HG02884 (cell line): Measurements from ENCODE around the gene MTHFD1L.
A peak's percentile ranks its signal among the peaks of the same experiment; 100 is the strongest.
"Not testable (repeated sequence)": the region's sequence is repeated elsewhere in the genome, so short reads cannot be mapped to it uniquely, and the experiment has no call there.

Experiments used
- ATAC-seq: cut with Tn5 transposase; IDR thresholded peaks from one replicate; pipeline ENCODE4 v1.9.1; 2021; ENCODE audit warnings: mild to moderate bottlenecking, moderate library complexity; ENCODE audit not compliant: unreplicated experiment

MTHFD1L gene

DNA sequence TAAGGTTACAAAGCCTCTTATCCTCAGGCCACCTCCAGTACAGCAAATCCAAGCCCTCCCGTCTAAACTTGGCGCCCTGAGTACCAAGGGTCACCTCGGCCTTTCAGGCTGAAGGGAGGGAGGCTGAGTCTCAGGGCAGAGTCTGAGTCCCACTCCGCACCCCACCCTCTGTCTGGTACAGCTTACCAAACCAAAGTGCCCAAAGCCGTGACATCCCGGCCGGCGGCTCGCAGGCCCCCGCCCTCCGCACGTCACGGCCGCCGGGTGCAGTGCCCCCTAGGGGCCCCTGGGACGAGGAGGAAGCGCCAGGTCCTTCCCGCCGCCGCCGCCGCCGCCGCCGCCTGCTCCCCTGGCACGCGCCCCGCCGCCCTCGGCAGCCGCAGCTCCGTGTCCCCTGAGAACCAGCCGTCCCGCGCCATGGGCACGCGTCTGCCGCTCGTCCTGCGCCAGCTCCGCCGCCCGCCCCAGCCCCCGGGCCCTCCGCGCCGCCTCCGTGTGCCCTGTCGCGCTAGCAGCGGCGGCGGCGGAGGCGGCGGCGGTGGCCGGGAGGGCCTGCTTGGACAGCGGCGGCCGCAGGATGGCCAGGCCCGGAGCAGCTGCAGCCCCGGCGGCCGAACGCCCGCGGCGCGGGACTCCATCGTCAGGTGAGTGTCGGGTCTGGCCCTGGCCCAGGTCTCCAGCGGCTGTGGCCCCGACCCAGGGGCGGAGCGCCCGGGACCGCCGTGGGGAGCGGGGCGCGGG, at the start of gene MTHFD1L:
MTHFD1L (plus strand) TSS at position 297 of the 741 bp plus-strand sequence; CDS start at position 418, 121 bp downstream.
- ATAC-seq, result peak; percentile 55

DNA sequence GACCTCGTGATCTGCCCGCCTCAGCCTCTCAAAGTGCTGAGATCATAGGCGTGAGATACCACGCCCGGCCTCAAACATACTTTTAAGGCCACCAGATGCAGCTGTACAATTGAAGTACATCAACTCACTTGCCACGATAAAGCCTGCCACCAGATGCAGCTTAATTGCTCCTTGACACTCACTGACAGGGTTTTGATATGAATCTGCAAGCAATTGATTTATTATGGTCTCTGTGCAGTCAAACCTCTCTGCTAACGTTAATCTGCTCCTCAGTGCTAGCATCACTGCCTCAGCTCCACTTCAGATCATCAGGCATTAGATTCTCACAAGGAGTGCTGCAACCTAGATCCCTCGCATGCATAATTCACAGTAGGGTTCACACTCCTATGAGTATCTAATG, 48.9 kb upstream of the MTHFD1L start:
- ATAC-seq, result not testable (repeated sequence)

DNA sequence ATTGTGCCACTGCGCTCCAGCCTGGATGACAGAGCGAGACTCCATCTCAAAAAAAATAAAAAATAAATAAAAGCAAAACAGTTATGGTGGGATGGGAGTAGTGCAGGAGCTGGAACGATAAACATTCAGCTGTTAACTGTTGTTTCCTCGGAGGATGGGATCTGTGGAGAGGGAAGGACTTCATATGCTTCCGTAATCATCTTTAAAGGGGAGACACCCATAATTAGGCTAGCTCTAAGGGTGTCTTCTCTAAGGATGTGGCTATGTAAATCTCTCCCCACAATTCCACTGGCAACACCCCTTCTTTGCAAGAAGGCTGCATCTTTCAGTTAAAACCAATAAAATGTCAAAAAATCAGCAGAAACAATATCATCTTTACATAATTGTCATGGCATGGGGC, 42.6 kb upstream of the MTHFD1L start:
- no peak for ATAC-seq

DNA sequence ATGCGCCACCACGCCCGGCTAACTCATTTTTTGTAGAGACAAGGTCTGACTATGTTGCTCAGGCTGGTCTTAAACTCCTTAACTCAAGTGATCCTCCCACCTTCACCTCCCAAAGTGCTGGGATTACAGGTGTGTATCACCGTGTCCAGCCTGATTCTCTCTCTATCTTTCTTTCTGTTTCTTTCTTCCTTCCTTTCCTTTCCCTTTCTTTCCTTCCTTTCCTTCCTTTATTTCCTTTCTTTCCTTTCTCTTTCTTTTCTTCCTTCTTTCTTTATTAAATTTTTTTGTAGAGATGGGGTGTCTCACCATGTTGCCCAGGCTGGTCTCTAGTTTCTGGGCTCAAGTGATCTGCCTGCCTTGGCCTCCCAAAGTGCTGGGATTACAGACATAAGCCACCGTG, 38.7 kb upstream of the MTHFD1L start:
- ATAC-seq, result no peak

DNA sequence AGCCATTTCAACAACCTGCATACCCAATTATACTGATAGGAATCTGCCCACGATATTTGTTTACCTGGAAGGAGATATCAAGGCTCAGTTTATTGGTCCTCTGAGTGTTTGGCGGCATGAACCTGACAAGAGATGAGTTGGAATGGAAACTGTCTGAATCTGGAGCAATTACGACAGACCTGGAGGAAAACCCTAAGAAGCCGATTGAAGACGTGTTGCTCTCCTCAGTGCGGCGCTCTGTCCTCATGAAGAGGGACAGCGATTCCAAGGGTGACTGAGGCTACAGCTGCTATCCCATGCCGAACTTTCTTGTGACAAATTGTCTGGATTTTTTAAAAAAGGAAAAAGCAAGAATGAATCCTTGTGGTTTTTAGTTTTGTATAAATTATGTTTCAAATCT, 37.4 kb upstream of the MTHFD1L start:
- not testable (repeated sequence) for ATAC-seq

DNA sequence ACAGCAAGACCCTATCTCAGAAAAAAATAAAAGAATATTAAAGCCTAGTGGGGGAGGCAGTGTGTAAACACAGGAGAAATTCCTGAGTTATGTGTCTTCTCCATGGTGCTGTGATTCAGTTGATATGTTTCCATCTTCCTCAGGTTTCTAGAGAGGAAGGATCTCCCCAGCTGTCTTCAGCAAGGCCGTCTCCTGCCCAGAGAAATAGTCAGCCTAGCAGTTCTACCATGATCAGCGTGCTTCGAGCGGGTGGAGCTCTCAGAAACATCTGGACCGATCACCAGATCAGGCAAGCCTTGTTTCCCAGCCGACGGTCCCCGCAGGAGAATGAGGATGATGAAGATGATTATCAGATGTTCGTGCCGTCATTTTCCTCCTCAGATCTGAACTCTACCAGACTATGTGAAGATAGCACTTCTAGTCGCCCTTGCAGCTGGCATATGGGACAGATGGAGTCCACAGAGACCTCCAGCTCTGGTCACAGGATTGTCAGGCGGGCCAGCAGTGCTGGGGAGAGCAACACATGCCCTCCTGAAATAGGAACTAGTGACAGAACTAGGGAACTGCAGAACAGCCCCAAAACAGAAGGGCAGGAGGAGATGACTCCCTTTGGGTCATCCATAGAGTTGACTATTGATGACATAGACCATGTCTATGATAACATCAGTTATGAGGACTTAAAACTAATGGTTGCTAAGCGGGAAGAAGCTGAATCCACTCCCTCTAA, 34.9 kb upstream of the MTHFD1L start:
- ATAC-seq, result no peak

DNA sequence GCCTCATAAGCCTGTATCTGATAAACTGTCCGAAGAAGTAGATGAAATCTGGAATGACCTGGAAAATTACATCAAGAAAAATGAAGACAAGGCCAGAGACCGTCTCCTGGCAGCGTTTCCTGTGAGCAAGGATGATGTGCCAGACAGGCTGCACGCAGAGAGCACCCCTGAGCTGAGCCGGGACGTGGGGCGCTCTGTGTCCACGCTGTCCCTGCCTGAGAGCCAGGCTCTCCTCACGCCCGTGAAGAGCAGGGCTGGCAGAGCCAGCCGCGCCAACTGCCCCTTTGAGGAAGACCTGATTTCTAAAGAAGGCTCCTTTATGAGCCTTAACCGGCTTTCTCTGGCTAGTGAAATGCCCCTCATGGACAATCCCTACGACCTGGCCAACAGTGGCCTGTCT, 33.9 kb upstream of the MTHFD1L start:
- ATAC-seq, result no peak

DNA sequence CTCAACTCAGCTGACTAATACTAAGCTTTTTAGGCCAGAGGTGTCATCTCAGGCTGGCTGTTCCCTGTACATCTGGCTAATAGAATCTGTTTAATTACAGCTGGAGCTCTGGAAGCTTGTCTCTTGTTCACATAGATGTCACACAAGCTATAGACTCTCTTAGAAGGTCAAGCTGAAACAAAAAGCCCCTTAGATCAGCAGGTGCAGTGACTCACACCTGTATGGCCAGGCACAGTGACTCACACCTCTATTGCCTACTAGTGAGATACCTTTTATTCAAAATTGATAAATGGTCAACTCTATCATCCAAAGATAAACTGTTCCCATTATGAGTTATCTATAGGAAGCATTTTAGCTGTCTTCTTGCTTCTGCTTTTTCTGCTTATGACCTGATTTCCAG, 29.9 kb upstream of the MTHFD1L start:
- ATAC-seq, result no peak

DNA sequence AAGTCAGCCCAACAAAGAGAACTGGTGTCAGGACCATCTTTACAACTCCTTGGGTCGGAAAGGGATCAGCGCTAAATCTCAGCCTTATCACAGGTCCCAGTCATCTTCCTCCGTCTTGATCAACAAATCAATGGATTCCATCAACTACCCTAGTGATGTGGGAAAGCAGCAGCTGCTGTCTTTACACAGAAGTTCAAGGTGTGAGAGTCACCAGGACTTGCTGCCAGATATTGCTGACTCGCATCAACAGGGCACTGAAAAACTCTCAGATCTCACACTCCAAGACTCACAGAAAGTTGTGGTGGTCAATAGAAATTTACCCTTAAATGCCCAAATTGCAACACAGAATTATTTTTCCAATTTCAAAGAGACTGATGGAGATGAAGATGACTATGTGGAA, 25.3 kb upstream of the MTHFD1L start:
- ATAC-seq, result no peak

DNA sequence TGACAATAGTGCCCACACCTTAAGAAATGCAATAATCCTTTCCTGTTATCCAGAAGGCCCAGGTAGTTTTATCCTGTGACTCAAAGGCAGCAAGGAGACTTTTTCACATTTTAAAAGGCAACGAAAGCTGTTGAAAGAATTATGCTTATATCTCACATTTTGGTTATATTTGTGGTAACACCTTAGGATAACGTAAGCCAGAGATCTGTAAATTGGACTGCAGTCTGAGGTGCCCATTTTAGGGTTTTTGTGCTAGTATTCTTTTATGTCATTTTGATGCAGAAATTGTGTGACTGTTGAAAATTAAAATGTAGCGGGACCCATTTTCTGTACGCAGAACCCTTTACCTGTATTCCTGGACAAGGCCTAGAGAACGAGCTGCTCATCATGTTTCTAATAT, 24.3 kb upstream of the MTHFD1L start:
- ATAC-seq, result no peak

DNA sequence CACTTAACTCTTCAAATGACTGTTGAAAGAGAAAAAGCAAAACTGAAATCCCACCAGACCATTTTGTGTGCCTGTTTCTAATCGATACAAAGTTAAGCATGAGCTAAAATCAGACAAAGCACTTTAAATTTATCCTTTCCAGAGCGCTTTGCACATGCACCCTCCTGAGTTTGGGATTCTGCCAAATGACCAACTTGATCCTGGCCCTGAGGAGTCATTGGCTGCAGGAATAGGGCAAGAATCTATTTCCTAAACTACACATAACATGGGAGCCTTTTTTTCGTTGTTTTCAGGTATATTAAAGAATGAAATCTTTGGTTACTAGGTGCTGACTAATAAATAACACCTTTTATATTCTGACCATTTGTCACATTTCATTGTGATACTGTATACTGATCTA, 23.8 kb upstream of the MTHFD1L start:
- ATAC-seq, result no peak

DNA sequence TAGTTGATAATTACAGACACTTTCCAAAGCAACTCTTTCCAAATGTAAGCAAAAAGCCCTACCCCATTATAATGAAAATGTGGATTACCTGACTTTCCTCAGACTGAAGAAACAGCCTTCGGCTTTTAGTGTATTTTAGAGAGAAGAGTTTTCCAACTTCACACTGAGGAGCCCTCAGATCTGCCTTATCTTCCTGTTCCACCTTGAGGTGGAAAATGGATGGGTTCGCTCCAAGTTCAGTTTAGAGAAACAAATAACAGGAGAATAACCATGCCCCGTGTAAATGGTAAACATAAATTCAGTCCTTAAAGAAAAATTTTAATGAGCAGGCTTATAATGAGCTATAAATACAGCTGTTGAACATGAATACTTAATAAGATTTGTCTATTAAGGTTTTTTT, 21.1 kb upstream of the MTHFD1L start:
- ATAC-seq, result no peak

DNA sequence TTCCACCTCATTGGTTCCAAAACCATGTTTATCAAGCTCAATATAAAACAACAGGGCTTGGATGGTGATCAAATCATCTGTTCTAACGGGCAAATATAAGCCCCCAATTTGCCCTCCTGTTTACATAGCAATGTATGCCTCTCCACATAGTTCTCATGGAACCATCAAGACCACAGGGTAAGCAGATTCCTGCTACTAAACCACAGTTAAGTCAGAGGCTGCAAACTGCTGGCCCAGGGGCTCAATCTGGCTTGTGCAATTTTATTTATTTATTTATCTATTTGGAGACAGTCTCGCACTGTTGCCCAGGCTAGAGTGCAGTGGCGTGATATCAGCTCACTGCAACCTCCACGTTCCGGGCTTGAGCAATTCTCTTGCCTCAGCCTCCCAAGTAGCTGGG, 18.9 kb upstream of the MTHFD1L start:
- ATAC-seq, result no peak

DNA sequence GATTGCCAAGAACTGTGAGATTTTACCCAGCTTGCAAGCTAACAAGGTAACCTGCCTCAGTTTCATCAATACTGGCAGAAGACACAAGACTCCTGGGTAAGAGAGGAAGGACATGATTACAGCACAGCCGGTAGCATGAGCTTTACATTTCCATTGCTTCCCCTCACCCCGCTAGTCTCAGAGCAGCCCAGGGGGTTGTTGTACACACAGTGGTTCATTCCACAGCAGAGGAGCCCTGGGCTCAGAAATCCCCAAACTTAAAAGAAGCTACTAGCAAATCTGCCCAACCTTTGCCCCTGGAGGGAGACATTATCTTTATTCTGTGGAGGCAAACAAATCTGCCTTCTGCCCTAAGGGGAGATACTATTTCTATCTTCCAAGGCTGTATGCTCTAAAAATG, 17.1 kb upstream of the MTHFD1L start:
- no peak for ATAC-seq

DNA sequence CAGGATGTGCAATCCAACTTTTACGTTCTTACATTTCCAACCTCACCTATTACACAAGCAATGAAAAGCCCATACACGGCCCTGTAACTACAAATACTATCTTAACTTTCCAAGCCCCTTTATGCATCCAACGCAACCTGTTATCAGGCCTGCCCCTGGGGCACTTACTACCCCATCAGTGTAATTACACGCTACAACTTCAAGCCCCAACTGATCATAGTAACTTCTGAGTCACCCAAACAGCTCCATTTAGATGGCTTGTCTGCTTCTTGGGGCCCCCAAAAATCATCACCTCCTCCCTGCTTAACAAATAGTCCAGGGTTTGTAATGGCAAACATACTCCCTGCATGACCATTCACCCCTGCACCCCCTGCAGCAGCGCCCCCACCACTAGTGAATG, 11.1 kb upstream of the MTHFD1L start:
- ATAC-seq, result not testable (repeated sequence)

DNA sequence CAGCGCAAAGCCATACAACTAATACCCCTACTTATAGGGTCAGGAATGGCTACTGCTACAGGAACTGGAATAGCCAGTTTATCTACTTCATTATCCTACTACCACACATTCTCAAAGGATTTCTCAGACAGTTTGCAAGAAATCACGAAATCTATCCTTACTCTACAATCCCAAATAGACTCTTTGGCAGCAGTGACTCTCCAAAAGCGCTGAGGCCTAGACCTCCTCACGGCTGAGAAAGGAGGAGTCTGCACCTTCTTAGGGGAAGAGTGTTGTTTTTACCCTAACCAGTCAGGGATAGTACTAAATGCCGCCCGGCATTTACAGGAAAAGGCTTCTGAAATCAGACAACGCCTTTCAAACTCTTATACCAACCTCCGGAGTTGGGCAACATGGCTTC, 10.3 kb upstream of the MTHFD1L start:
- ATAC-seq, result not testable (repeated sequence)

DNA sequence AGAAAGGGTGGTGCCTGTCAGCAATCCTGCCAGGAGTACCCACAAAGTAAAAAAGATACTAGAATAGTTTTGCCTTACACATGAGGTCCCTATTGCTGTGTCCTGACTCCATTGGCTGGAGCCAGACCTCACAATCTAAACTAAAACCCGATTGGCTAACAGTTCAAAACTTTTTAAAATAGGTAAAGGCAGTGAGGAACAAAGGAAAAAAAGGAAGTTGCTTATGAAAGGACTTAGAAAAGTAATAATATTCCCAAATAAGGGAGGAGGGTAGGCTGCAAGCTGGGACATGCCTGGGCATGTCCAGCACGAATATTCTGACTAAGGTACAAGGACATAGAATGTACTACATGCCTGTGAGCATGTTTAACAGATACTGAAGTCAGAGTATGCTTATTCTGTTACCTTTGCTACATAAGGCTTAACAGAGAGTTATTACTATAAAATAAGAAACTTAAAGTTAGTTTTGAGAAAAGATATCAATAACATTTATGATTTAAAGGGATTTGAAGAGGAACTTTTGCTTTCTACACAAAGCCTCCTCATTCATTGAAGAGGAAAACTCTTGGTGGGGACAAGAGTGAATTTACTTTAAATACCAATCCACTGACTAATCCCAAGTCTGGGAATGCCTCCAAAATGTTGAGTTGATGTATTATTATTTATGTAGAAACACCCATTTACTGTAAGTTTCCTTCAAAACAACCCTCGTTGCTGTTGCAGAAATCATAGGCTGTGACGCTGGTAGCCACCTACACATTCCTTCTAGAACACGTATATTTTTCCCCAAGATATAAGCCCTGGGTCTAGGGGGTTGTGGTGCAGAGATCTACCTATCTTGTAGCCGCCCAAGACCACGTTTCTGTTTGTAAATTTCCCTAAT, 8.2 kb upstream of the MTHFD1L start:
- no peak for ATAC-seq

DNA sequence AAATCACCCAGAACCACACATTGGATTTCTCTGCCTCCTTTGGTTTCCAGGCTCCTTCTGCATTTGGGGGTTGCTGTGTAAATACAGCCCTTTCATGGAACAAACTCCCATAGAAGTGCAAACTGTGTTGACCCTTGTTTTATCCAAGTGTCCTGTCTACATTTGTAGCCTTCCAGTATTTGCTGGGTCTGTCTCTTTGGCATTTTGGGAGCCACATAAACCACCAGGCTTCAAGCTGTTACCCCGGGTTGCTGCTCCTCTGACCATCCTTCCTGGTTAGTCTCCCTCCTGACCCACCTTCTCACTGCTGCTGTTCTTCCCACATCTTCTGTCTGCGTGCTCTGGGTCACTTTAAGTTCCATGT, 7.6 kb upstream of the MTHFD1L start:
- ATAC-seq, result no peak

DNA sequence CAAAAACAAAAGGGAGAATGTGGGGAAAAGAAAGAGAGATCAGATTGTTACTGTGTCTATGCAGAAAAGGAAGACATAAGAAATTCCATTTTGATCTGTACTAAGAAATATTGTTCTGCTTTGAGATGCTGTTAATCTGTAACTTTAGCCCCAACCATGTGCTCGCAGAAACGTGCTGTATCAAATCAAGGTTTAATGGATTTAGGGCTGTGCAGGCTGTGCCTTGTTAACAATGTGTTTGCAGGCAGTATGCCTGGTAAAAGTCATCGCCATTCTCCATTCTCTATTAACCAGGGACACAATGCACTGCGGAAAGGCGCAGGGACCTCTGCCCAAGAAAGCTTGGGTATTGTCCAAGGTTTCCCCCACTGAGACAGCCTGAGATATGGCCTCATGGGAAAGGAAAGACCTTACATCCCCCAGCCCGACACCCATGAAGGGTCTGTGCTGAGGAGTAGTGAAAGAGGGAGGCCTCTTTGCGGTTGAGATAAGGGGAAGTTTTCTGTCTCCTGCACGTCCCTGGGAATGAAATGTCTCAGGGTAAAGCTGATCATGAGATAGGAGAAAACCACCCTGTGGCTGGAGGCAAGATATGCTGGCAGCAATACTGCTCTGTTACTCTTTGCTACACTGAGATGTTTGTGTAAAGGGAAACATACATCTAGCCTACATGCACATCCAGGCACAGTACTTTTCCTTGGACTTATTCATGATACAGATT, 3.9 kb upstream of the MTHFD1L start:
- ATAC-seq, result not testable (repeated sequence)

DNA sequence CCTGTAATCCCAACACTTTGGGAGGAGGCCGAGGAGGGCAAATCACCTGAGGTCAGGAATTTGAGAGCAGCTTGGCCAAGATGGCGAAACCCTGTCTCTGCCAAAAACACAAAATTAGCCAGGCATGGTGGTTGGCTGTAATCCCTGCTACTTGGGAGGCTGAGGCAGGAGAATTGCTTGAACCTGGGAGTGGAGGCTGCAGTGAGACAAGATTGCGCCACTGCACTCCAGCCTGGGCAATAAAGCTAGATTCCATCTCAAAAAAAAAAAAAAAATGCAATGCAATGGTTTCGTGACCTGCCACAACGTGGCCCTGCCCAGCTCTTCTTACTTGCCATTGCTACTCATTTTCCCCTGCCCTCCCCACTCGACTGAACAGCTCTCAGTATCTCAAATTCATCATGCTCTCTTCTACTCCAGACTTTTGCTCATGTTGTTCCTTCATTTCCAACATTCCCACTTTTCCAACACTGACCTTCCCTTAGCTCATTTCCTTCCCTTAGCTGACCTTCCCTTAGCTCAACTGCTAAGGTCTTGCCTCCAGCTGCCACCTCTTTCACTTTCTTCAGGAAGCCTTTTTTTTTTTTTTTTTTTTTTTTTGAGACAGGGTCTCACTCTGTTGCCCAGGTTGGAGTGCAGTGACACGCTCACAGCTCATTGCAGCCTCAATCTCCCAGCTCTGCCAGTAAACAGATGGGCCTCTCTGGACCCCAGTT, 2.1 kb upstream of the MTHFD1L start:
- no peak for ATAC-seq
